NOMO-1 treated with DMSO at 0.1 percent for 48 hours (cell line): ENCODE data around the gene PCDH1.

Source experiments
- DNase-seq: peaks from one replicate; lab custom pipeline; 2025; ENCODE audit not compliant: unreplicated experiment; lab: John Stamatoyannopoulos, UW

The PCDH1 gene

GRCh38 chr5:141812512-141812911, 65.7 kb downstream of the PCDH1 start:
- no peak for DNase-seq

GRCh38 chr5:141811287-141812155, 66.7 kb downstream of the PCDH1 start:
- no peak for DNase-seq

- no peak for DNase-seq
Observed at GRCh38 chr5:141810702-141811101, 67.5 kb downstream of the PCDH1 start.

- no peak for DNase-seq
Observed at GRCh38 chr5:141809380-141810096, 68.7 kb downstream of the PCDH1 start.

- no peak for DNase-seq
Observed at GRCh38 chr5:141808857-141809256, 69.4 kb downstream of the PCDH1 start.

DNA sequence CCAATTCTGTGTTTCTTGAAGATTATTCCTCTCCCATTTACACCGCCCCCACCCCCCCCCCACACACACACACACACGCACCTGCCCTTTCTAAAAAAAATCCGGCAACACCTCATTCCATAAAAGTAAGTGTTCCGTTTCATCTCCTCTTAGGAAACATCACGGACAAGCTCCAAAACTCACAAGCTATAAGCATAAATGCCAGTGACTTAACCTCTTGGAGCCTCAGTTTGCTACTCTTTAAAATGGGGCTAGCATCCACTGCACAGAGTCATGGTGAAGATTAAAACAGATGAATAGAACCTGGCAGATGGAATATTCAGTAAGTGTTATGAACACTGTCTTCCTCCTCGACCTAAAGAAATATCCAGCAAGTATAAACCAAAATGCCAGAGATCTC, 70.5 kb downstream of the PCDH1 start:
- no peak for DNase-seq

- no peak for DNase-seq
Observed at GRCh38 chr5:141807329-141807728, 70.9 kb downstream of the PCDH1 start.

- DNase-seq, result no peak
Observed at GRCh38 chr5:141806626-141807025, 71.6 kb downstream of the PCDH1 start.

GRCh38 chr5:141805874-141806595, 72.2 kb downstream of the PCDH1 start:
- no peak for DNase-seq

DNA sequence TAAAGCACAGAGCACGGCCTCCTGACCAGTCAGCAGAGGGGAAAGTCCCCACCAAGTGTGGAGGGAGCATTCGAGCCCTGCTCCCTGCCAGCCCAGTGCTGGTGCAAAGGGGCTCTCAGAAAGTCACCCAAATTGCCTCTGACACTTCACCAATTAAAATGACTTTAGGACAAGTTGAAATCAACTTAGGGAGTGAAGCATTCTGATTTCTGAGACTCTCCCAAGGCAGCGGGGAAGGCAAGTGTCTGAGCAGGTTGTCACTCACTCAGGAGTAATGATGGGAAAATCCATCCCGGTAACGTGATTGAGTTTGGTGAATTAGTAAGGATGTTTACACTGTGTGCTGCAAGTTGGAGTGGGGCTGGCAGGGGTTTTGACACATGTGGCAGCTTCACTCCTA, 73.7 kb downstream of the PCDH1 start:
- no peak for DNase-seq
